IgD-negative memory B cell (primary cell): Measurements from ENCODE around the gene RYR2. TPM values are rescaled to one million over a fixed set of nuclear protein-coding genes. Genes with fewer than 3 reads are reported as not detected.

Experiments used
- H3K27ac Mint-ChIP-seq, 3 donors: one replicate each; pipeline ENCODE4 v1.8.0; 2020 to 2022; ENCODE audit warnings: mild to moderate bottlenecking in 3 of 3, mixed read lengths in 3 of 3, moderate library complexity in 1 of 3
- H3K27me3 Mint-ChIP-seq: one replicate; pipeline ENCODE4 v1.8.0; 2021; ENCODE audit warnings: mixed read lengths
- H3K36me3 Mint-ChIP-seq: one replicate; pipeline ENCODE4 v1.8.0; 2020; ENCODE audit warnings: mild to moderate bottlenecking, mixed read lengths
- H3K4me1 Mint-ChIP-seq, 3 donors: one replicate each; pipeline ENCODE4 v1.8.0; 2020 to 2022; ENCODE audit warnings: mixed read lengths in 3 of 3, mild to moderate bottlenecking in 1 of 3
- H3K4me3 Mint-ChIP-seq, 4 donors: one replicate each; pipeline ENCODE4 v1.8.0; 2020 to 2022; ENCODE audit warnings: mild to moderate bottlenecking in 4 of 4, mixed read lengths in 4 of 4, moderate library complexity in 3 of 4
- H3K9me3 Mint-ChIP-seq, 3 donors: one replicate each; pipeline ENCODE4 v1.8.0; 2020 to 2021; ENCODE audit warnings: mixed read lengths in 3 of 3, mild to moderate bottlenecking in 1 of 3
- polyA plus RNA-seq: library from polyadenylated mRNA; unstranded; fragments of 300-500 nt; fragmentation: Illumina TruSeq; gene quantifications from one replicate; pipeline ENCODE4 v1.2.3, GENCODE V29; 2021

RYR2 gene
- polyA plus RNA-seq, 1 donor from 2014 or later, result not detected

DNA sequence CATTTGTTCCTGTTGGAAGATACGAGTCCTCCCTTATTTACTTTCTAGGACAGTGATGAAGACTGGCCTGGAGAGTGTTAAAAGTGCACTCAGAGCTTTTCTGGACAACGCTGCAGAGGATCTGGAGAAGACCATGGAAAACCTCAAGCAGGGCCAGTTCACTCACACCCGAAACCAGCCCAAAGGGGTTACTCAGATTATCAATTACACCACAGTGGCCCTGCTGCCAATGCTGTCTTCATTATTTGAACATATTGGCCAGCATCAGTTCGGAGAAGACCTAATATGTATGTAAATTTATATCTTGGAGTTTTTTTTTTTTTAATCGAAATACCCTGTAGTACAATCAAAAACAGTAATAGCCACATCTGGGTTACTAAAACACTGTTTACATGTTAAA lies 658.2 kb downstream of the RYR2 start:
- H3K9me3 Mint-ChIP-seq, result peaks cover 0 to 3% (median 2%) of the 10 kb centered on the region in 3 donors
- H3K4me1 Mint-ChIP-seq, result no peaks in the 10 kb centered on the region
- H3K27ac Mint-ChIP-seq, result no peak overlapping the region
- no peak overlapping the region for H3K4me3 Mint-ChIP-seq
- no peaks in the 10 kb centered on the region for H3K27me3 Mint-ChIP-seq
- no peaks in the 10 kb centered on the region for H3K36me3 Mint-ChIP-seq

DNA sequence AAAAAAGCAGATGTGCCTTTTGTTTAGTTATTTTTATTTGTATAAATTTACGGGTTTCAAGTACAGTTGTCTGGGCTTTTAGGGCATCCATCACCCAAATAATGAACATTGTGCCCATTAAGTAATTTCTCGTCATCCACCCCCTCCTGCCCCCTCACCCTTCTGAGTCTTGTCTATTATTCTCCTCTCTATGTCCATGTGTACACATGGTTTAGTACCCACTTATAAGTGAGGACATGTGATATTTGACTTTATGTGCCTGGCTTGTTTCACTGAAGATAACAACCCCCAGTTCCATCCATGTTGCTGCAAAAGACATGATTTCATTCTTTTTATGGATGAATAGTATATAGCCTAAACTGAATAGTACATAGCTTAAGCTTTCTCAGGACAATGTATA lies 659.5 kb downstream of the RYR2 start:
- H3K4me1 Mint-ChIP-seq, result no peaks in the 10 kb centered on the region
- peaks cover 0 to 3% (median 2%) of the 10 kb centered on the region in 3 donors for H3K9me3 Mint-ChIP-seq
- no peak overlapping the region for H3K27ac Mint-ChIP-seq
- no peaks in the 10 kb centered on the region for H3K36me3 Mint-ChIP-seq
- no peaks in the 10 kb centered on the region for H3K27me3 Mint-ChIP-seq
- H3K4me3 Mint-ChIP-seq, result no peak overlapping the region

DNA sequence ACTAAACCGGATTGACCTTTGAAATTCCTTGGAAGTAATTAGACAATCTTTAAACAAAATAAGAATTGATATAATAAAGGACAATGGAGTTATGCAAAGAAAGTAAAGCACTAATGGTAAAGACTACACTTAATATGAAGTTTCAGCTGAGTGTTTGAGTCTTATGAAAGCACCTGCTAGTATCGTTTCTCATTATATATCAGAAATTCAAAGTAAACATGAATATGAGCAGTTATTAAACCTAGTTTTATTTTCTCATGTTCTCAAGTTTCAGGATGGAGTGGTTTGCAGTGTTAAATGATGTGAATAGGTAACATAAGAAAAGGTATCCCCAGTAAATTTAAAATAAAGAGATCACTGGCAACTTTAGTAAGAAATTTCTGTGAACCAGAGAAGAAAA lies 660.2 kb downstream of the RYR2 start:
- Mint-ChIP-seq H3K36me3 (no peaks in the 10 kb centered on the region), H3K9me3 (peaks cover 0 to 3% (median 2%) of the 10 kb centered on the region in 3 donors), H3K4me1 (no peaks in the 10 kb centered on the region), H3K27me3 (no peaks in the 10 kb centered on the region), H3K27ac (no peak overlapping the region), H3K4me3 (no peak overlapping the region)

DNA sequence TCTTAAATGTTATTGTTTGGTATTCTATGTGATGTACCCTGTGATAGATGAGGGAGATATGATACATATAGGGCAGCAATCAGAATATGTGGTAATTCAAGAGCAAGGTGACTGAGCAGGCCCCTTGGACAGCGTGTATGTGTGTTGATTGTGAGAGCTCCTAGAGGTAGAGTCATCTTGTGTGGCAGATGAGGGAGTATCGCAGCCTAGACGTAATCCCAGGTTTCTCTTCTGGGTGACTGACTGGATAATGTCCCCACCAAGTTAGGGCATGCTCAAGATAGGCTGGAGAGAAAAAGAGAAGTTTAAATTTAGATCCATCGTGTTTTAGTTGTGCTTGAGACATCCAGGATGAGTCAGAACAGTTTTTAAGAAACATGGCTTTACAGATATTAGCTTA lies 663.5 kb downstream of the RYR2 start:
- H3K36me3 Mint-ChIP-seq, result no peaks in the 10 kb centered on the region
- no peak overlapping the region for H3K4me3 Mint-ChIP-seq
- H3K27me3 Mint-ChIP-seq, result no peaks in the 10 kb centered on the region
- H3K9me3 Mint-ChIP-seq, result peaks cover 0 to 3% (median 0%) of the 10 kb centered on the region in 3 donors
- H3K4me1 Mint-ChIP-seq, result no peaks in the 10 kb centered on the region
- no peak overlapping the region for H3K27ac Mint-ChIP-seq

GRCh38 chr1:237709355-237709754 lies 667.4 kb downstream of the RYR2 start:
- Mint-ChIP-seq H3K36me3 (no peaks in the 10 kb centered on the region), H3K9me3 (peaks cover 0 to 4% (median 3%) of the 10 kb centered on the region in 3 donors), H3K4me1 (peaks cover 0 to 2% (median 0%) of the 10 kb centered on the region in 3 donors), H3K27me3 (no peaks in the 10 kb centered on the region), H3K27ac (no peak overlapping the region), H3K4me3 (no peak overlapping the region)

DNA sequence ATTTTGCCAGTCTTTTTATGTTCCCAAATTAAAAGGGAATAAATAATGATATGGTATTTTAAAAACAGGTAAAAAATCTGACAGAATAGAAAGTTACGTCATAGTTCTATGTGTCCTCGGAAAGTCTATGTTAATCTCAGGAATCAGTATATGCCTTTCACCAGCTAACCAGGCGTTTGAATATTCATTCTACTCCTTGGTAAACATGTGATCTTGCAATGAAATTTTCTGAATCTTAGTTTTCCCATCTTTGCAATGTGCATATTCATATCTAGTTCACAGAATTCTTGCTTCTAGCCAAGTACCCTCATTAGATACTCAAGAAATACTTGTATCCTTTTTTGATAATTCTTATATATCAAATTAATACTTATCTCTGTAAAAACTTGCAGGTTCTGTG lies 669.3 kb downstream of the RYR2 start:
- Mint-ChIP-seq H3K27ac (no peak overlapping the region), H3K27me3 (no peaks in the 10 kb centered on the region), H3K9me3 (peaks cover 0 to 4% (median 3%) of the 10 kb centered on the region in 3 donors), H3K4me1 (peaks cover 0 to 2% (median 0%) of the 10 kb centered on the region in 3 donors), H3K4me3 (no peak overlapping the region), H3K36me3 (no peaks in the 10 kb centered on the region)

GRCh38 chr1:237712082-237712481 lies 670.1 kb downstream of the RYR2 start:
- Mint-ChIP-seq H3K9me3 (peaks cover 0 to 4% (median 3%) of the 10 kb centered on the region in 3 donors), H3K4me3 (no peak overlapping the region), H3K4me1 (peaks cover 0 to 2% (median 0%) of the 10 kb centered on the region in 3 donors), H3K27me3 (no peaks in the 10 kb centered on the region), H3K27ac (no peak overlapping the region), H3K36me3 (no peaks in the 10 kb centered on the region)

DNA sequence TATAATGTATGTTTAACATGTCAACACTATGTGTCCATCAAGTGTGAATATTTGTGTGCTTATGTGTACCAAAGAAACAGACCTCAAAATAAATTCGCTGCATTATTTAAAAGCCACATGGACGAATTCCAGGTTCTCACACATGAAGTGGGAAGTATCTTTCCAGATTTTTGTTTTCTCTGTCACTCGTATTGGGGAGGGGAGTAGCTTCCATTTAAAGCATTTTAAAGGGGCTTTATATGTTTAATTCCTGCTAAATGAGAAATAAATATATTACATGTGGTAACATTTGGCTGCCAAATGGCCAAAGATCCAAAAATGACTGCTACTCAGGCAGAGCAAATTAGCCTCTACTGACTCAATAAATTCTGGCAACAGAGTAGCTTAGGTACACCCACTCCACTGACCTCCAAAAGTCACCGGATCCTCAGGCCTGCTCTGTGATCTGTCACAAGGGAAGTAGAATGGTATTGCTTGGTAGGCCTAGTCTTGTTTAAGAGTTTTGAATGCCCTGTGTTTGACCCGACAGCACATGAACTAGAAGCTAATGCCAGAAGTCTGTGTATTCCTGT lies 670.7 kb downstream of the RYR2 start:
- Mint-ChIP-seq H3K9me3 (peaks cover 0 to 4% (median 3%) of the 10 kb centered on the region in 3 donors), H3K36me3 (no peaks in the 10 kb centered on the region), H3K4me1 (peaks cover 0 to 2% (median 0%) of the 10 kb centered on the region in 3 donors), H3K4me3 (no peak overlapping the region), H3K27me3 (no peaks in the 10 kb centered on the region), H3K27ac (no peak overlapping the region)

- H3K27ac Mint-ChIP-seq, result no peak overlapping the region
- H3K36me3 Mint-ChIP-seq, result no peaks in the 10 kb centered on the region
- peaks cover 0 to 4% (median 3%) of the 10 kb centered on the region in 3 donors for H3K9me3 Mint-ChIP-seq
- peaks cover 0 to 3% (median 0%) of the 10 kb centered on the region in 3 donors for H3K4me1 Mint-ChIP-seq
- no peaks in the 10 kb centered on the region for H3K27me3 Mint-ChIP-seq
- no peak overlapping the region for H3K4me3 Mint-ChIP-seq
Observed at GRCh38 chr1:237713916-237714315, 671.9 kb downstream of the RYR2 start.

- H3K4me1 Mint-ChIP-seq, result peaks cover 0 to 1% (median 0%) of the 10 kb centered on the region in 3 donors
- H3K36me3 Mint-ChIP-seq, result peaks cover 2% of the 10 kb centered on the region
- no peak overlapping the region for H3K27ac Mint-ChIP-seq
- H3K27me3 Mint-ChIP-seq, result no peaks in the 10 kb centered on the region
- no peak overlapping the region for H3K4me3 Mint-ChIP-seq
- H3K9me3 Mint-ChIP-seq, result peaks cover 2 to 6% (median 5%) of the 10 kb centered on the region in 3 donors
Observed at GRCh38 chr1:237717106-237717505, 675.1 kb downstream of the RYR2 start.

DNA sequence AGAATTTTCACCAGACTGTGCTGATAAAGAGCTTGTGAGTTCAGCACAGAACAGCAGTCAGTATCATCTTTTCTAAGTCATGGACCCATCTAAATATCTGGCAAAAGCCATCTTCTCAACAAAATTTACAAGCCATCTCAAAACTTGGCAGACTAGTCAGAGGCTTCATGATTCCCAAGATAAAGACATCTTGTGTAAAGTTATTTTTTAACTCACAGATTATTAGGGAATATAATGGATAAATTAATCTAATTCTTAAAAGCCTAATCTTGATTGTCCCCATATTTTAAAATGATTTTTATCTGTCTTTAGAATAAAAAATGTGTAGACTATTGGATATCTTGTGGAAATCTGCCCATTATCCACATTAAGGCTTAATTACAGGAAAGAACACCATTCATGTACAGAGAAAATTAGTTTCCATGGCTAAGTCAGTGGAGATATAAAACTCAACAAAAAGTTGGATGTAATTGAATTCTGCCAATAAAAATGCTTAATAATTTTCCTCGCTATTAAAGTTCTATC lies 688.9 kb downstream of the RYR2 start:
- Mint-ChIP-seq H3K27me3 (no peaks in the 10 kb centered on the region), H3K4me3 (no peak overlapping the region), H3K9me3 (peaks cover 0 to 4% (median 2%) of the 10 kb centered on the region in 3 donors), H3K27ac (no peak overlapping the region), H3K4me1 (no peaks in the 10 kb centered on the region), H3K36me3 (no peaks in the 10 kb centered on the region)

GRCh38 chr1:237732657-237733056 lies 690.7 kb downstream of the RYR2 start:
- H3K36me3 Mint-ChIP-seq, result no peaks in the 10 kb centered on the region
- H3K27me3 Mint-ChIP-seq, result no peaks in the 10 kb centered on the region
- H3K4me3 Mint-ChIP-seq, result no peak overlapping the region
- H3K27ac Mint-ChIP-seq, result no peak overlapping the region
- H3K9me3 Mint-ChIP-seq, result peaks cover 0 to 4% (median 0%) of the 10 kb centered on the region in 3 donors
- no peaks in the 10 kb centered on the region for H3K4me1 Mint-ChIP-seq

- H3K27ac Mint-ChIP-seq, result peak overlapping the region in 1 of 3 donors; percentile 27
- H3K4me3 Mint-ChIP-seq, result no peak overlapping the region
Observed at GRCh38 chr1:237736372-237737029, 694.5 kb downstream of the RYR2 start.

GRCh38 chr1:237737448-237737847 lies 695.5 kb downstream of the RYR2 start:
- H3K27ac Mint-ChIP-seq, result no peak overlapping the region
- no peaks in the 10 kb centered on the region for H3K27me3 Mint-ChIP-seq
- no peak overlapping the region for H3K4me3 Mint-ChIP-seq
- peaks cover 0 to 2% (median 0%) of the 10 kb centered on the region in 3 donors for H3K9me3 Mint-ChIP-seq
- H3K4me1 Mint-ChIP-seq, result no peaks in the 10 kb centered on the region
- no peaks in the 10 kb centered on the region for H3K36me3 Mint-ChIP-seq

More at GRCh38 chr1:237736372-237737029, 694.5 kb downstream of the RYR2 start:
- Mint-ChIP-seq H3K36me3 (no peaks in the 10 kb centered on the region), H3K4me1 (no peaks in the 10 kb centered on the region), H3K27me3 (no peaks in the 10 kb centered on the region), H3K9me3 (peaks cover 0 to 2% (median 0%) of the 10 kb centered on the region in 3 donors)

- no peaks in the 10 kb centered on the region for H3K36me3 Mint-ChIP-seq
- H3K27ac Mint-ChIP-seq, result no peak overlapping the region
- no peaks in the 10 kb centered on the region for H3K27me3 Mint-ChIP-seq
- H3K4me3 Mint-ChIP-seq, result no peak overlapping the region
- H3K4me1 Mint-ChIP-seq, result no peaks in the 10 kb centered on the region
- H3K9me3 Mint-ChIP-seq, result peaks cover 0 to 2% (median 0%) of the 10 kb centered on the region in 3 donors
Observed at GRCh38 chr1:237737938-237738610, 696.1 kb downstream of the RYR2 start.
